A673 (cell line): ENCODE measurements around the gene LYPD8. TPM values are rescaled to one million over a fixed set of nuclear protein-coding genes. Genes with fewer than 3 reads are reported as not detected.

ENCODE experiments used
- BruUV-seq: library from RNA; stranded (reverse); fragments of 400-500 nt; replicated peaks from 2 replicates; lab custom pipeline; 2021; lab: Mats Ljungman, UMichigan
- CTCF ChIA-PET: fragments of 300-600 bp; sonication (Branson Sonifier 250); formaldehyde crosslinking; loops from one replicate; lab custom pipeline; 2022; ENCODE audit warnings: antibody characterized with exemption; lab: Charles Lee
- POLR2A ChIA-PET: fragments of 300-600 bp; sonication (Branson Sonifier 250); formaldehyde crosslinking; loops from one replicate; lab custom pipeline; 2022; ENCODE audit warnings: antibody characterized with exemption; ENCODE audit not compliant: low non-redundant PET; lab: Charles Lee
- DNase-seq: peaks from one replicate; pipeline ENCODE4 v3.0.0-alpha.2; 2015; ENCODE audit warnings: low spot score
- H3K27ac ChIP-seq: fragments of 200-600 bp; sonication (generic); 2 replicates; pipeline ENCODE4 v1.5.1; 2016; ENCODE audit warnings: mixed run types, low read depth, mild to moderate bottlenecking, mixed read lengths, antibody characterized with exemption, low read length; ENCODE audit not compliant: poor library complexity, severe bottlenecking
- H3K27me3 ChIP-seq: fragments of 200-600 bp; sonication (generic); replicated peaks from 2 replicates; pipeline ENCODE4 v1.6.1; 2017; ENCODE audit warnings: mixed run types, low read depth, mild to moderate bottlenecking, mixed read lengths, antibody characterized with exemption, low read length; ENCODE audit not compliant: insufficient read depth, poor library complexity
- H3K36me3 ChIP-seq: fragments of 200-600 bp; sonication (generic); 2 replicates; pipeline ENCODE4 v1.6.1; 2016; ENCODE audit warnings: mixed run types, mild to moderate bottlenecking, mixed read lengths, antibody characterized with exemption, low read length; ENCODE audit not compliant: insufficient read depth, poor library complexity, severe bottlenecking
- H3K4me1 ChIP-seq: fragments of 200-600 bp; sonication (generic); 2 replicates; pipeline ENCODE4 v1.6.1; 2017; ENCODE audit warnings: mixed run types, mild to moderate bottlenecking, mixed read lengths, antibody characterized with exemption, low read length; ENCODE audit not compliant: insufficient read depth, poor library complexity, severe bottlenecking
- H3K4me3 ChIP-seq: fragments of 200-600 bp; sonication (generic); 2 replicates; pipeline ENCODE4 v1.5.1; 2016; ENCODE audit warnings: low read depth, mixed run types, mild to moderate bottlenecking, mixed read lengths, low read length; ENCODE audit not compliant: poor library complexity, severe bottlenecking
- H3K9me3 ChIP-seq: fragments of 200-600 bp; sonication (generic); 2 replicates; pipeline ENCODE4 v1.6.1; 2016; ENCODE audit warnings: mixed run types, low read depth, mild to moderate bottlenecking, mixed read lengths, antibody characterized with exemption, low read length; ENCODE audit not compliant: poor library complexity, severe bottlenecking
- CTCF ChIP-seq: fragments of 300-800, 200-600 bp; sonication (generic); conservative IDR thresholded peaks from 2 replicates; pipeline ENCODE4 v1.5.1; 2017; ENCODE audit warnings: low read depth, mild to moderate bottlenecking, antibody characterized with exemption, low read length, moderate library complexity, mixed read lengths
- EZH2 ChIP-seq: fragments of 200-600 bp; sonication (generic); IDR thresholded peaks from 2 replicates; pipeline ENCODE4 v1.6.1; 2017; ENCODE audit warnings: borderline replicate concordance, low read depth, mild to moderate bottlenecking, mixed read lengths, antibody characterized with exemption, low read length; ENCODE audit not compliant: poor library complexity, severe bottlenecking
- intact Hi-C: fragments of 100-400 bp; cut with micrococcal nuclease; formaldehyde crosslinking; loops from one replicate; pipeline ENCODE4 v1.10.0; 2022; ENCODE audit not compliant: unreplicated experiment
- total RNA-seq: library from RNA; stranded (reverse); gene quantifications from 2 replicates; pipeline ENCODE4 v1.2.3, GENCODE V29; 2021

The LYPD8 gene
- total RNA-seq, 1 experiment from 2014 or later = not detected

- no peaks in the 10 kb centered on the region for H3K4me1 ChIP-seq
- H3K4me3 ChIP-seq = no peak overlapping the region
- H3K27me3 ChIP-seq = no peaks in the 10 kb centered on the region
- H3K27ac ChIP-seq = no peak overlapping the region
- no peaks in the 10 kb centered on the region for H3K36me3 ChIP-seq
- DNase-seq = no peak
- no peaks in the 10 kb centered on the region for H3K9me3 ChIP-seq
- BruUV-seq = no TSS peak
- TF ChIP-seq CTCF (no peak), EZH2 (no peak)
- ChIA-PET POLR2A (no interaction called here), CTCF (no interaction called here)
- intact Hi-C loops = no loop called here
Observed at GRCh38 chr1:248759644-248760043, 4.1 kb upstream of the LYPD8 start.

- H3K4me3 ChIP-seq = no peak overlapping the region
- no peaks in the 10 kb centered on the region for H3K36me3 ChIP-seq
- H3K9me3 ChIP-seq = no peaks in the 10 kb centered on the region
- ChIA-PET POLR2A (no interaction called here), CTCF (no interaction called here)
- no peaks in the 10 kb centered on the region for H3K27me3 ChIP-seq
- no peak for TF ChIP-seq CTCF
- no peak for TF ChIP-seq EZH2
- intact Hi-C loops = no loop called here
- H3K27ac ChIP-seq = no peak overlapping the region
- H3K4me1 ChIP-seq = no peaks in the 10 kb centered on the region
- no TSS peak for BruUV-seq
- DNase-seq = no peak
Observed at GRCh38 chr1:248758352-248758751, 2.8 kb upstream of the LYPD8 start.

GRCh38 chr1:248757784-248758195, 2.2 kb upstream of the LYPD8 start:
- Histone ChIP-seq H3K9me3 (no peaks in the 10 kb centered on the region), H3K4me1 (no peaks in the 10 kb centered on the region), H3K36me3 (no peaks in the 10 kb centered on the region), H3K27ac (no peak overlapping the region), H3K27me3 (no peaks in the 10 kb centered on the region), H3K4me3 (no peak overlapping the region)
- ChIA-PET POLR2A (no interaction called here), CTCF (no interaction called here)
- no TSS peak for BruUV-seq
- TF ChIP-seq CTCF (no peak), EZH2 (no peak)
- DNase-seq = no peak
- intact Hi-C loops = no loop called here
